CD14-positive monocyte (primary cell): ENCODE data around the gene CNOT1. TPM values are rescaled to one million over a fixed set of nuclear protein-coding genes. Genes with fewer than 3 reads are reported as not detected.

Experiments
- DNase-seq, 3 donors: peaks; one replicate each; pipeline ENCODE4 v3.0.0-alpha.2; 2011 to 2022
- H2AFZ ChIP-seq: 2 replicates; pipeline ENCODE4 v1.6.0; 2012; ENCODE audit warnings: mild to moderate bottlenecking, low read depth, low read length, inconsistent platforms; ENCODE audit not compliant: insufficient read depth, poor library complexity, severe bottlenecking
- H3K27ac ChIP-seq, 2 donors: 1 replicate in 1 of 2; 2 replicates in 1 of 2; pipeline ENCODE4 v1.5.1; 2012 to 2013; ENCODE audit warnings: low read length in 2 of 2, control low read depth in 1 of 2, inconsistent platforms in 1 of 2, low read depth in 1 of 2, mild to moderate bottlenecking in 1 of 2
- H3K27me3 ChIP-seq, 2 donors: one replicate each; pipeline versions ENCODE4 v1.6.0 to v1.6.1; 2011 to 2013; ENCODE audit warnings: low read length in 2 of 2; ENCODE audit not compliant: control insufficient read depth in 2 of 2, insufficient read depth in 2 of 2
- H3K36me3 ChIP-seq, 2 donors: replicated peaks in 1 of 2; 1 replicate in 1 of 2; 2 replicates in 1 of 2; pipeline versions ENCODE4 v1.5.1 to v1.6.1; 2012 to 2013; ENCODE audit warnings: low read length in 2 of 2, control low read depth in 1 of 2, inconsistent platforms in 1 of 2, mild to moderate bottlenecking in 1 of 2; ENCODE audit not compliant: insufficient read depth in 2 of 2, control insufficient read depth in 1 of 2
- H3K4me1 ChIP-seq, 2 donors: 1 replicate in 1 of 2; 2 replicates in 1 of 2; pipeline versions ENCODE4 v1.5.1 to v1.6.1; 2012 to 2013; ENCODE audit warnings: low read length in 2 of 2, control low read depth in 1 of 2, inconsistent platforms in 1 of 2, mild to moderate bottlenecking in 1 of 2, moderate library complexity in 1 of 2; ENCODE audit not compliant: insufficient read depth in 2 of 2, control insufficient read depth in 1 of 2
- H3K4me2 ChIP-seq: replicated peaks from 2 replicates; pipeline ENCODE3; 2012; ENCODE audit warnings: low read length, moderate library complexity, mild to moderate bottlenecking; ENCODE audit not compliant: poor library complexity, severe bottlenecking; ENCODE audit errors: extremely low read depth
- H3K4me3 ChIP-seq, 3 experiments: fragments of 200-600 bp in 1 of 3; sonication (generic) in 1 of 3; replicated peaks in 1 of 3; 1 replicate in 2 of 3; 2 replicates in 1 of 3; pipeline ENCODE4 v1.5.1; 2011 to 2013; ENCODE audit warnings: low read length in 3 of 3, mild to moderate bottlenecking in 3 of 3, control low read depth in 2 of 3, low read depth in 2 of 3, inconsistent platforms in 1 of 3, moderate library complexity in 1 of 3
- H3K79me2 ChIP-seq: 2 replicates; pipeline ENCODE4 v1.6.0; 2012; ENCODE audit warnings: mild to moderate bottlenecking, control low read depth, inconsistent platforms, low read length, moderate library complexity; ENCODE audit not compliant: insufficient read depth
- H3K9ac ChIP-seq: 2 replicates; pipeline ENCODE4 v1.6.0; 2017; ENCODE audit warnings: low read length, mild to moderate bottlenecking; ENCODE audit not compliant: insufficient read depth, poor library complexity, severe bottlenecking
- H3K9me3 ChIP-seq, 2 donors: replicated peaks in 1 of 2; 1 replicate in 1 of 2; 2 replicates in 1 of 2; pipeline versions ENCODE4 v1.5.1 to v1.6.1; 2012 to 2013; ENCODE audit warnings: low read length in 2 of 2, control low read depth in 1 of 2; ENCODE audit not compliant: control insufficient read depth in 1 of 2, insufficient read depth in 1 of 2
- H4K20me1 ChIP-seq: 2 replicates; pipeline ENCODE4 v1.6.0; 2012; ENCODE audit warnings: mild to moderate bottlenecking, low read length, control low read depth, moderate library complexity; ENCODE audit not compliant: insufficient read depth
- H3K27ac Mint-ChIP-seq, 7 donors: one replicate each; pipeline ENCODE4 v1.8.0; 2020; ENCODE audit warnings: mild to moderate bottlenecking in 7 of 7, mixed read lengths in 7 of 7, moderate library complexity in 6 of 7, inconsistent platforms in 2 of 7
- H3K27me3 Mint-ChIP-seq, 3 donors: one replicate each; pipeline ENCODE4 v1.8.0; 2021 to 2022; ENCODE audit warnings: low read depth in 3 of 3, mild to moderate bottlenecking in 3 of 3, mixed read lengths in 3 of 3, moderate library complexity in 3 of 3, inconsistent platforms in 1 of 3
- H3K36me3 Mint-ChIP-seq, 2 donors: one replicate each; pipeline ENCODE4 v1.8.0; 2020; ENCODE audit warnings: mixed read lengths in 2 of 2, inconsistent platforms in 1 of 2, mild to moderate bottlenecking in 1 of 2
- H3K4me1 Mint-ChIP-seq: one replicate; pipeline ENCODE4 v1.8.0; 2020; ENCODE audit warnings: mild to moderate bottlenecking, mixed read lengths
- H3K4me3 Mint-ChIP-seq, 2 donors: one replicate each; pipeline ENCODE4 v1.8.0; 2020; ENCODE audit warnings: mild to moderate bottlenecking in 2 of 2, mixed read lengths in 2 of 2, moderate library complexity in 1 of 2
- H3K9me3 Mint-ChIP-seq, 7 donors: one replicate each; pipeline ENCODE4 v1.8.0; 2020 to 2022; ENCODE audit warnings: mixed read lengths in 7 of 7, mild to moderate bottlenecking in 6 of 7, moderate library complexity in 6 of 7, inconsistent platforms in 2 of 7
- WGBS: methylation state at CpG from one replicate; pipeline ENCODE4 v1.1.5; 2013; ENCODE audit warnings: missing lambda C conversion rate; ENCODE audit not compliant: insufficient coverage; 5-methylcytosine and 5-hydroxymethylcytosine counted together
- intact Hi-C, 2 donors: fragments of 100-400 bp; cut with micrococcal nuclease; formaldehyde crosslinking; loops; one replicate each; pipeline versions ENCODE4 v1.15.0 to v1.15.1; 2023
- polyA plus RNA-seq, 3 donors: library from polyadenylated mRNA; depleted of rRNA in 1 of 3; unstranded in 2 of 3; stranded (reverse) in 1 of 3; fragments of 300-500 nt in 2 of 3; fragments of >200 nt in 1 of 3; fragmentation: Illumina TruSeq in 2 of 3; gene quantifications; 1 replicate in 2 of 3; 2 replicates in 1 of 3; pipeline ENCODE4 v1.2.3, GENCODE V29; 2012 to 2021
- TF ChIP-seq, protein P1 (sequence below): fragments of 200-600 bp; IDR thresholded peaks from one replicate; pipeline ENCODE4 v1.8.0; 2022; ENCODE audit warnings: antibody characterized with exemption, mild to moderate bottlenecking

CNOT1 gene
- polyA plus RNA-seq, 3 donors: 50.8 to 182 (median 60.8) TPM

GRCh38 chr16:58532414-58532813 lies 97.2 kb downstream of the CNOT1 start:
- H3K4me2 ChIP-seq: no peak overlapping the region
- no peaks in the 10 kb centered on the region for H3K4me1 ChIP-seq
- no peak overlapping the region for H2AFZ ChIP-seq
- no peaks in the 10 kb centered on the region for H3K9me3 ChIP-seq
- H3K27ac ChIP-seq: no peak overlapping the region
- intact Hi-C loops: loop anchor here in 1 of 2 donors (5.0 kb wide), 1 partner anchor 40 kb away; no protein-coding TSS in a partner anchor
- H3K36me3 Mint-ChIP-seq: peaks cover 86 to 99% of the 10 kb centered on the region in 2 donors
- DNase-seq: no peak
- peaks cover 39% of the 10 kb centered on the region for H4K20me1 ChIP-seq
- no peak overlapping the region for H3K27ac Mint-ChIP-seq
- H3K36me3 ChIP-seq: peaks cover 96 to 100% of the 10 kb centered on the region in 2 donors
- H3K4me3 Mint-ChIP-seq: no peak overlapping the region
- H3K79me2 ChIP-seq: no peaks in the 10 kb centered on the region
- H3K27me3 Mint-ChIP-seq: no peaks in the 10 kb centered on the region
- no peak overlapping the region for H3K9ac ChIP-seq
- WGBS: 100% methylated on average over 3 of the region's 3 CpGs
- no peaks in the 10 kb centered on the region for H3K4me1 Mint-ChIP-seq
- TF ChIP-seq, protein P1, sequence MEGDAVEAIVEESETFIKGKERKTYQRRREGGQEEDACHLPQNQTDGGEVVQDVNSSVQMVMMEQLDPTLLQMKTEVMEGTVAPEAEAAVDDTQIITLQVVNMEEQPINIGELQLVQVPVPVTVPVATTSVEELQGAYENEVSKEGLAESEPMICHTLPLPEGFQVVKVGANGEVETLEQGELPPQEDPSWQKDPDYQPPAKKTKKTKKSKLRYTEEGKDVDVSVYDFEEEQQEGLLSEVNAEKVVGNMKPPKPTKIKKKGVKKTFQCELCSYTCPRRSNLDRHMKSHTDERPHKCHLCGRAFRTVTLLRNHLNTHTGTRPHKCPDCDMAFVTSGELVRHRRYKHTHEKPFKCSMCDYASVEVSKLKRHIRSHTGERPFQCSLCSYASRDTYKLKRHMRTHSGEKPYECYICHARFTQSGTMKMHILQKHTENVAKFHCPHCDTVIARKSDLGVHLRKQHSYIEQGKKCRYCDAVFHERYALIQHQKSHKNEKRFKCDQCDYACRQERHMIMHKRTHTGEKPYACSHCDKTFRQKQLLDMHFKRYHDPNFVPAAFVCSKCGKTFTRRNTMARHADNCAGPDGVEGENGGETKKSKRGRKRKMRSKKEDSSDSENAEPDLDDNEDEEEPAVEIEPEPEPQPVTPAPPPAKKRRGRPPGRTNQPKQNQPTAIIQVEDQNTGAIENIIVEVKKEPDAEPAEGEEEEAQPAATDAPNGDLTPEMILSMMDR: no peak
- H3K4me3 ChIP-seq: no peak overlapping the region
- no peaks in the 10 kb centered on the region for H3K27me3 ChIP-seq
- no peaks in the 10 kb centered on the region for H3K9me3 Mint-ChIP-seq

DNA sequence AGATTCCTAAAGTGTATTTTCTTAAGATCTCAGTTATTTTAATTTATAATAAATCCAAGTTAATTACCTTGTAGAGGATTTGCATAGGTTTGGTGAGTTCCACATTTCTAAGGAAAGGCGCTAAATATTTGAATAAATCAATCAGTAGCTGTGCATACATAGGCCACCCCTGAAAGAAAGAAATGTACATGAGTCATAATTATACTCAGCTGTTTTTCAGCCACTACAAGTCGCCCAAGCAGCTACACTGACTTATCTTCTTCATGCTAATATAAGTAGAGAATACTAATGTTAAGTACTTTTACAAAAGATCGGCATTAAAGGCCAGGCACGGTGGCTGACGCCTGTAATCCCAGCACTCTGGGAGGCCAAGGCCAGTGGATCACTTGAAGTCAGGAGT lies 99.4 kb downstream of the CNOT1 start:
- H3K4me3 ChIP-seq: no peak overlapping the region
- no peak overlapping the region for H3K9ac ChIP-seq
- peaks cover 39% of the 10 kb centered on the region for H4K20me1 ChIP-seq
- no peaks in the 10 kb centered on the region for H3K9me3 ChIP-seq
- no peak overlapping the region for H3K27ac ChIP-seq
- H3K36me3 ChIP-seq: peaks cover 94 to 100% of the 10 kb centered on the region in 2 donors
- TF ChIP-seq, protein P1: no peak
- H3K4me1 ChIP-seq: no peaks in the 10 kb centered on the region
- no peaks in the 10 kb centered on the region for H3K79me2 ChIP-seq
- 100% methylated on average over 2 of the region's 5 CpGs for WGBS
- no peaks in the 10 kb centered on the region for H3K27me3 ChIP-seq
- Mint-ChIP-seq H3K36me3 (peaks cover 85 to 98% of the 10 kb centered on the region in 2 donors), H3K27ac (peak overlapping the region in 1 of 7 donors; percentile 35), H3K27me3 (no peaks in the 10 kb centered on the region), H3K9me3 (no peaks in the 10 kb centered on the region), H3K4me3 (no peak overlapping the region), H3K4me1 (no peaks in the 10 kb centered on the region)
- H3K4me2 ChIP-seq: no peak overlapping the region
- H2AFZ ChIP-seq: no peak overlapping the region
- DNase-seq: no peak
- intact Hi-C loops: loop anchor here in 1 of 2 donors (5.0 kb wide), 1 partner anchor 42 kb away; no protein-coding TSS in a partner anchor
